HG02970 (cell line): ENCODE measurements around the gene HIRIP3.

Experiments used
- ATAC-seq: cut with Tn5 transposase; IDR thresholded peaks from one replicate; pipeline ENCODE4 v1.9.1; 2021; ENCODE audit warnings: mild to moderate bottlenecking, moderate library complexity, moderate number of reproducible peaks; ENCODE audit not compliant: unreplicated experiment, low FRiP score

The HIRIP3 gene

DNA sequence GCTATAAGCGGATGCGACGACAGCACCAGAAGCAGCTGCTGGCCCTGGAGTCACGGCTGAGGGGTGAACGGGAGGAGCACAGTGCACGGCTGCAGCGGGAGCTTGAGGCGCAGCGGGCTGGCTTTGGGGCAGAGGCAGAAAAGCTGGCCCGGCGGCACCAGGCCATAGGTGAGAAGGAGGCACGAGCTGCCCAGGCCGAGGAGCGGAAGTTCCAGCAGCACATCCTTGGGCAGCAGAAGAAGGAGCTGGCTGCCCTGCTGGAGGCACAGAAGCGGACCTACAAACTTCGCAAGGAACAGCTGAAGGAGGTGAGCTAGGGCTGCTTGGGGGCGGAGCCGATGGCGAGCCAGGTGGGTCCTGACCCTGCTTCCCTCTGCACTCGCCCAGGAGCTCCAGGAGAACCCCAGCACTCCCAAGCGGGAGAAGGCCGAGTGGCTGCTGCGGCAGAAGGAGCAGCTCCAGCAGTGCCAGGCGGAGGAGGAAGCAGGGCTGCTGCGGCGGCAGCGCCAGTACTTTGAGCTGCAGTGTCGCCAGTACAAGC is 10.1 kb downstream of the HIRIP3 start:
- no peak for ATAC-seq

DNA sequence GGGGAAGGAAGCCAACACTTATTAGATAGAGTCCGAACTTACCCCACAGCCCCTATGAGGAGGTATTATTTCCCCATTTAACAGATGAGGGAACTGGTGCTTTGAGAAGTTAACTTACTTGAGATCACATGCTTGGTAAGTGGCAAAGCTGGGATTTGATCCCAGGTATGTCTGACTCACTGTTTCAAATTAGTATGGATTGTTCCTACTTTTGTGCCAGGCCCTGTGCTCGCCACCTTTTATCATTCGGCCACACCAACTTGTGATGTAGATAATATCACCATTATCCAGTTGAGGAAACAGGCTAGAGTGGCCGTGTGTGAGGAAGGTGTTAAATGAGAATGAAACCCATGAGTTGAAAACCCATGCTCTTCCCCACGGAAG is 10.7 kb downstream of the HIRIP3 start:
- no peak for ATAC-seq

DNA sequence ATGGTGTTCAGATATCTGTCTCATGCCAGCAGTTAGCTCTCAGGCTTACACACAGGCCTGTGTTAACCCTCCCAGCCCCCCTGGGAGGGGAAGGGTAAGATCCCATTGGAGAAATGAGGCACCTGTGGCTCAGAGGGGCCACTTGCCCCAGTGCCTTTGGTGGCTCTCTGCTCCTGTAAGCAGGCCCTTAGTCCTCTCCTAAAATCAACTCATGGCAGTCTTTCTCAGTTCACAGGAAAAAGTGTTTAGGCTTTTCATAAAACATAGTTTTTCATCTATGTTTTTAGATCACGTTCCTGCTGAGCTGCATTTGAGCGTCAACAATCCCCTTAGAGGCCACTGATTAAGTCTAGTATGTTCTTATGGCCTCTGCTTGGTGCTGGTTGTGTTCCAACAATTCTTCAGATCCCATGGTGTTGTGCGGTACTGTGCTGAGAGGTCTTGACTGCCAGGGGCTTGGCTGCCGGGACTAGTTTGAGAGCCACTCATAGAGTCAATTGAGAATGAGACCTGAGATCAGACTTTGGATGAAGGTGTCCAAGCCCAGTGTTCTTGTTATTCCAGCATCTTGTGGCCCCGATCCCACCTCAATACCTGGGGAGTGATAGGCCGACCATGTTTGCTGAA is 11.2 kb downstream of the HIRIP3 start:
- no peak for ATAC-seq

DNA sequence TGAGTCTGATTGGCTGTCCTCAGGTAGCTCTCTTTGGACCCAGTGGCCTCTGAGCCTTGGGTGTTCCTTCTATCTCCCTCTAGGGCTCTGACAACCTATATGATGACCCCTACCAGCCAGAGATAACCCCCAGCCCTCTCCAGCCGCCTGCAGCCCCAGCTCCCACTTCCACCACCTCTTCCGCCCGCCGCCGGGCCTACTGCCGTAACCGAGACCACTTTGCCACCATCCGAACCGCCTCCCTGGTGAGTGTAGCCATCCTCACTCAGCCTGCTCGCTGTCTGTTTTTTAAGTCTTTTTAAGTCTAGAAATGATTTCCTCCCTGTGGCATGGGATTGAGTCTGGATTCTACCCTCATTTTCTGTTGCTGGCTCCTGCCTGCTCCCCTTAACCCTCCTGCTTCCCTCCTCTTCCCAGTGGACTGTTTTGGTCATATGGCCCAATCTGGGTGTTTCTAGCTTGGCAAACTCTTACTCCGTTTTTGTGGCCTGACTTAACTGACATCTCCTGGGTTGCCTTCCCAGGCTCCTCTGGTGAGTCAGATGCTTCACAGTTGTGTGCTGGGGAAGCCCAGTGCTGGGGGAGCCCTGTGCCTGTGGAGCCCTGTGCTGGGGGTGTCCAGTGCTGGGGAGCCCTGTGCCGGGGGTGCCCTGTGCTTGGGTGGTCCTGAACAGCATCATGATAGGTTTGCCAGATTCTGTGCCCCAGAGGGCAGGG is 11.8 kb downstream of the HIRIP3 start:
- no peak for ATAC-seq

DNA sequence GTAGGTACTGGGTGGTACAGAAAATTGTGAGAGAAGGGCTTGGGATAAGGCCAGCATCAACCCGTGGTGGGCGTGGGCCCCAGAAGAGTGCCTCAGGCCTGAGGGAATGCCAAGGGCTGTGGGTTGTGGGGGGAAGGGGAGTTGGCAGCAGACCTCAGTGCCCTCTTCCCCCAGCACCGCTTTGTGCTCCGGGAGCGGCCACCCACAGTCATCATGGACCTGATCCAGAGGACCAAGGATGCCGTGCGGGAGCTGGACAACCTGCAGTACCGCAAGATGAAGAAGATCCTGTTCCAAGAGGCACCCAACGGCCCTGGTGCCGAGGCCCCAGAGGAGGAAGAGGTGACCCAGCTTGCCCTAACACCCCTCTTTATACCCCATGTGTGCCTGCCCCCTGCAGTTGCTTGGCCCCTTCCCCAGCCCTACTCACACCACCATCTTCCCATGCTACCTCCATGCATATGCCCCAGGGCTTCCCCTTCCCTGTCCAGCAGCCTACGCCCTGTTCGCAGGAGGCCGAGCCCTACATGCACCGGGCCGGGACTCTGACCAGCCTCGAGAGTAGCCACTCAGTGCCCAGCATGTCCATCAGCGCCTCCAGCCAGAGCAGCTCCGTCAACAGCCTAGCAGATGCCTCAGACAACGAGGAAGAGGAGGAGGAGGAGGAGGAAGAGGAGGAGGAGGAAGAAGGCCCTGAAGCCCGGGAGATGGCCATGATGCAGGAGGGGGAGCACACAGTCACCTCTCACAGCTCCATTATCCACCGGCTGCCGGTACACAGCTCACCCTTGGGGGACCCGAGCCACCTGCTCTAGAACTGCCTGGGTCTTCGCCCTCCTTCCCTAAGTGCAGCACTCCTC is 12.6 kb downstream of the HIRIP3 start:
- no peak for ATAC-seq

DNA sequence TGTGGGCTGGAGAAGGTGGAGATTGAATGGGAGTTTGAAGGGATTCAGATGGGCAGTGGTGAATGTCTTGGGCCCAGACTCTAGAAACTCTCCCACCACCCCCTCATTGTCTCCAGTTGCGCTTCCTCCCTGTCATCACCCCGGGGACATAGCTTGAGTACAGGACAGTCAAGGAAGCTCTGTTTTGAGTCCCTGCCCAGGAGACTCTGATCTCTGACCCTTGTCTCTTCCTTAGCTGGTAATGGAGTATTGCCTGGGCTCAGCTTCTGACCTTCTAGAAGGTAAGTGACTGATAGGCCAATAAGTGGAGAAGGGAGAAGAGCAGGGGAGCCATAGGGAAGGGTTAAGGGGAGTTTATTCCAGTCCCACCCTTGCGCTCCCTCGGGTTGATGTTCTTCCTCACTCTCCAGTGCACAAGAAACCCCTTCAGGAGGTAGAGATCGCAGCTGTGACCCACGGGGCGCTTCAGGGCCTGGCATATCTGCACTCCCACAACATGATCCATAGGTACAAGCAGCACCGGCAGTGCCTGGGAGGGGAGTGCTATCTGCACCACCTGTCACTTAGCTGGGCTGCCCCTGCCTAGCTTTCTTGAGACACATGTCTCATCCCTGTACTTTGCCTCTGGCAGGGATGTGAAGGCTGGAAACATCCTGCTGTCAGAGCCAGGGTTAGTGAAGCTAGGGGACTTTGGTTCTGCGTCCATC is 16.7 kb downstream of the HIRIP3 start:
- ATAC-seq, result no peak

DNA sequence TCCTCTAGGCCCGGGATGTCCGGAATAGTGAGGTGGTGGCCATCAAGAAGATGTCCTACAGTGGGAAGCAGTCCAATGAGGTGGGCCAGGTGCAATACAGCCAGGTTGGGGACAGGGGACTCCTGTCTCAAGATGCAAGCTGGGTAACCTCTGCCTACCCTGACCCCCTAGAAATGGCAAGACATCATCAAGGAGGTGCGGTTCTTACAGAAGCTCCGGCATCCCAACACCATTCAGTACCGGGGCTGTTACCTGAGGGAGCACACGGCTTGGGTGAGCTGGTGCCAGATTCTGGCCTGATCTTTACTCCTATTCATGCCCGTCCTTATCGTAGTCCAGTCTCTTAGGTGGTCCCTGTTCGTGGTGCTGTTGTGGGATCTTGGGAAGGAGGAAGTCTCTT is 17.3 kb downstream of the HIRIP3 start:
- ATAC-seq, result no peak

DNA sequence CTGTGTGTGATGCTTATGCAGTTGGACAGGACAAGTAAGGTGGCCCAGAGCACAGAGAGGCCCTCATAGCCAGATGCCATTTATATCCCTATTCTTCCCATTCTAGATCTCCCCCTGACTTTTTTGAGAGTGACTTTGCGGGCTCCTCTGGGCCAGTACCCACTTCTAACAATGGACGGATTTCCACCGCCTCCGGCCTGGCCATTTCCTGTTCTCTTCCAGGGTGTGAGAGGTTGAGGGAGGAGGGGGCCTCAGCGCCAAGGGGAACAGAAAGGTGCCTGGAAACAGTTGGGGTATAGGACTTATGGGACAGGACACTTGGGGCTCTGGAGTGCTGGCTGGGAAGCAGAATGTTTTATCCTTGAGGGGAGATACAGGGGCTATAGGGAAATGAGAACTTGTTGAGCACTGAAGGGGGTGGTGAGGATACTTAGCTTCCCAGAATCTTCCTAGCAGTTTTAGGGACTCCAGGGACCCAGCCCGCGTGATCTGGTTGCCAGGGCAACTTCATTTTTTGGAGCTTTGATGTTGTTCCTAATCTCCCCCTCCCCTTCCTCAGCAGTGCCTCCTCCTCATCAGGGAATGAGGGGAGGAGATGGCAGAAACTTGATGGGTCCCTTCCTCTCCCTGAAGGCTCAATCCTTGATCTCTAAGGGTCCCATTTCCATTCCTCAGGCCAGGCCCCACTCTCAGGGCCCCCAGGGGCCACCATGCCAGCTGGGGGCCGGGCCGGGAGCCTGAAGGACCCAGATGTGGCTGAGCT is 18.2 kb downstream of the HIRIP3 start:
- ATAC-seq, result no peak

DNA sequence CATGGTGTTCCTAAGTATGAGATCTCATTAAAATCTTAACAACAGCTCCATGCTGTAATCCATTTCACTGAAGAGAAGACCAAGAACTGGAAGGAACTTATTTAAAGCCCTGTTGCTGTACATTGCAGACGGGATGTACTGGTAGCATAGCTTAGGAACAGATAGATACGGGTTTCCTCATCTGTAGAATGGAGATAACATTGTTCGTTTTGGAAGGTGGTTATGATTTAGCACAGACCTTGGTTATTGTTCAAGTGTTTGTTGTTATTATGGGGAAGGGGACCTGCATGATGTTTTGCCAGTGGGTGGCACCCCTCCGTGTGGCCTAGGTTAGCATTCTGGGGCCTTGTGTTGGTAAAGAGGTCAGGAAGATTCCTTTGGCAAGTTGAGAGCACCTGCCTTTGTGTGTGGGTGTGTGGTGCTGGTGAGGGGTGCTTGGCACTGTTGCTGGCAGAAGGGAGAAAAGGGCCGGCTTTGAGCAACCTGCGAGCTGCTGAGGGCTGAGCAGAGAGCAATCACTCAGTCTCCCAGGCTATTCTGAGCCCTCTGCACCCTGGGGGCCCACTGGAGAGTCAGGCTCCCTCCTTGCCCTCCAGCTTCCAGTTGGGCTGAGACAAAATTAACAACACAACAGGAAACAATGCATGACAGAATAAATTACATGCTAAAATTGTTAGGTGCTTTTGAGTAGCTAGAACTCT is 19.5 kb downstream of the HIRIP3 start:
- ATAC-seq, result no peak

DNA sequence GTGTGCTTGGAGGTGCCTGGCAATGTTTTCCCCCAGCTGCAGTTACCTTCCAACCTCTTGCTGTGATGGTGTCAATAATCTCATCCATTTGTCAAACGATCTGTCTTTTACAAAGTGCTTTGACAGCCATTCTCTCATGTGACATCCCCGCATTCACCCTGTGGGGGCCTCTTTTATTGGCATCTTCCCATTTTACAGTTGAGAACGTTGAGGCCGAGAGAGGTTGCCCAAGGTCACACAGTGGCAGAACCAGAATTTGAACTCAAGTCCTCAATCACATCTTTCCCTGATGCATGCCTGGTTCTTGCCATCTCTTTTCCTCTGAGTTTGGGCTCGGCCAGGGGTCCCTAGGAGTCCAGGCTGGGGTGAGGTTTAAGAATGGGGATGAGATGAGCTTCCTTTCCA is 20.3 kb downstream of the HIRIP3 start:
- ATAC-seq, result no peak

DNA sequence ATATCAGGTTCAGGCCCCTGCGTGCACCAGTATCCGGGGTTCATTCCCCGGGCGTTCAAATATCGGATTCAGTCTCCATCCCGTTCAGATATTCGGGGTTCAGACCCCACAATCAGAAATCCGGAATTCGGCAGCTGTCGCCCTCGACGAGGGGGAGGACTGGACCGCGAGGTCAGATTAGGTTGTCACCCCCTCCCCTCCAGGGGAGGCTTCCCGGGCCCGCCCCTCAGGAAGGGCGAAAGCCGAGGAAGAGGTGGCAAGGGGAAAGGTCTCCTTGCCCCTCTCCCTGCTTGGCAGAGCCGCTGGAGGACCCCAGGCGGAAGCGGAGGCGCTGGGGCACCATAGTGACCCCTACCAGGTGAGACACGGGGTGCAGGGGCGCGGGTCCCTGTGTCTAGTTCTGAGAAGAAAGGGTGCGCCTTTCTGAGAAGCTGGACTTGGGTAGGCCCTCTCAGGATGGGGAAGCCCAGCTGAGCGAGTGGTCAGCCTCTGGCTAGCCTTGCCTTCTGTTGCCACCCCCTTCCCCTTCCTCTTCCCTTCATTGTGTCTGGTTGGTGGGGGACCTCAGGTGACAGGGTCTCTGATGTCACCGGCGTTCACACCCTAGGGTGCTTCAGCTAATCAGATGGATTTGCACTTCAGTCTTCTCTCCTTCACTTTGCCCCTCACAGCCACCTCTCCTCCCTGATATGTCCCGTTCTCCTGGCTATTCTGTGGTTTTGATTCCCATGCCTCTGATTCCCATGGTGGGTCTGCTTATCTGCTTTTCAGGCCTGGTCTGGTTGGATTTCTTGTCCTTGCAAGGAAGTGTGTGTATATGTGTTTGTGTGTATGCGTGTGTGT is 20.9 kb downstream of the HIRIP3 start:
- no peak for ATAC-seq

DNA sequence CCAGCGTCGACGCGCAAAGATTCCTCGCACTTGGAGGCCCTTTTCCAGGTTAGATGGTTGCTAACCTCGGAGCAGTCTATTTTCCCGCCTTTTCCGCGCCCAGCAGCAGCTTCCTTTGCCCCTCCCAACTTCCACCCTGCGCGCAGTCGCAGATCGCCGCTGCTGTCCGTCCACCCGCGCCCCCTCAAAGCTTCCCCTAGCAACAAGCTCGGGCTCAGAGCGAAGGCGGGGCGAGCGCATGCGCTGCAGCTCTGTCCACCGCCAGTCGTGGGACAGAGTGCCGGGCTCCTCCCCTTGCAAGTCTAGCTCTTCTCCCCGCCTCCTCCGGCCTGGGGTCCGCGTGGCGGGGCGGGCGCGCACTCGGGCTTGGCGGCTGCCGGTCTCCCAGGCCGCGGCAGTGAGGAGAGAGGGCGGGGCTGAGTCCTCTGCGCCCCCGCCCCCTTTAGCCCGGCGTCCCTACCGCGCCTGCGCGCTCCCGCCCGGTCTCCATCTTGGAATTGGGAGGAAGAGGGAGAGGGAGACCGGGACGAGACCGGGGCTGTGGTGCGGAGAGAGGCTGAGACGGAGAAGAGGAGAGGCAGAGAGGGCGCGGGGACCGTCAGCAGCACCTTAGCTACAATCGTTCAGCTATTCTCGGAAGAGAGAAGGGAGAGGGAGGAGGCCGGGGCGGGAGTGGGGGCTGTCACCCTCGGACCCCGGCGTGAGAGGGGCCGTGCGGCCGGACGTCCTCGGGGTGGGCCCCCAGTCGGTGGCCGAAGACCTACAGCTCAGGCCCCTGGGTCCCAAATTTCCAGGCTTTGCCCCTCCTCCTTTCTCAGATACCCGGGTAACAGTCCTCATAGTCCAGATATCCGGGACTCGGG is 21.8 kb downstream of the HIRIP3 start, which contains the start of gene TAOK2:
Gene TAOK2, plus strand, starts transcription at position 485 of the 863 bp plus-strand sequence. CDS start 3,905 bp downstream, outside the sequence.
- ATAC-seq, result peak; percentile 97

DNA sequence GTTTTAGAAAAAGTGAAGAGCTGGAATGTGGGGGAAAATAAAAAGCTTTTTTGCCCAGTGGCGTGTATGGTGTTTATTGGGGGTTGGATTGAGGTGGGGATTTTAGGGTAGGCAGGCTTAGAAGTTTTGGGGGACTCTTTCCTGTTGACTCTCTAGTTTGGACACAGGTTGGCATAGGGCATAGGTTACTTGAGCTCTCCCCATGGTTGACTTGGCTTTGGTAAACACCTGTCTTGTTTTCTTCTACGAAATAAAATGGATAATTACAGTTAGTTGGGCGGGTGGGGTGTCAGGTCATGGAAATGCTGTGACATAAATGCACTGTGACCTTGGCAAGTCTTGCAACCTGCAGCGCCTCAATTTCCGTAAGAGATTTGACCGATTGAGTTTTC is 22.4 kb downstream of the HIRIP3 start:
- ATAC-seq, result no peak

DNA sequence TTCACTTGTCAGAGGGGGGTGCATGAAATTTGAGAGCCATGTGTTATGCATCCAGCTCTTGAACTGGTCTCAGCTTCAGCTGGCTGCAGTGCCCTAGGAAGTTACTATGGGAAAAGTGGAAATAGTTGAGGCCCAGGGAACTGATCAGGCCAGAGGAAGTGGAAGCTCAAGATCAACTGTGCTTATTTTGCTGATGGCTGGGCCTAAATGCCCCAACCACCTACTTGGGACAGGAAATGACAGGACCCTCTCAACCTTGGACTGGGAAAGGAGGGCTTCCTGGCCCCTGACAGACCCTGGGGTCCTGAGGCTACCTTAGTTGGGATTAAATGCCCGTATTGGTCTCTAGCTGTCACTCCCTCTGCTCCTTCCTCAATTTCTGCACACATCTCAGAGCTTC is 22.9 kb downstream of the HIRIP3 start:
- ATAC-seq, result no peak

DNA sequence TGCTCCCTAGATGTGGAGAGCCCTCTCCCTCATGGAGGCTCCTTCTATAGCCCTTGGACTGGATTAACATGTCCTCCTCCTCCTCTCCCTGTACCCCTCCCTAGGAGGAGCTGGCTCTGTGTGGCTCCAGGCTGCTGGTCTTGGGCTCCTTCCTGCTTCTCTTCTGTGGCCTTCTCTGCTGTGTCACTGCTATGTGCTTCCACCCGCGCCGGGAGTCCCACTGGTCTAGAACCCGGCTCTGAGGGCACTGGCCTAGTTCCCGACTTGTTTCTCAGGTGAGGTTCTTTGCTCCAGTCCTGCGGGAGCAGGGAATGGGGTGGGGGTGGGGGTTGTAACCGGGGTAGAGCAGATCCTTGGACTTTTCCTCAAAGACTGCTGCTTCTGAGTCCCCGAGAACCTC is 24.1 kb downstream of the HIRIP3 start:
- no peak for ATAC-seq

DNA sequence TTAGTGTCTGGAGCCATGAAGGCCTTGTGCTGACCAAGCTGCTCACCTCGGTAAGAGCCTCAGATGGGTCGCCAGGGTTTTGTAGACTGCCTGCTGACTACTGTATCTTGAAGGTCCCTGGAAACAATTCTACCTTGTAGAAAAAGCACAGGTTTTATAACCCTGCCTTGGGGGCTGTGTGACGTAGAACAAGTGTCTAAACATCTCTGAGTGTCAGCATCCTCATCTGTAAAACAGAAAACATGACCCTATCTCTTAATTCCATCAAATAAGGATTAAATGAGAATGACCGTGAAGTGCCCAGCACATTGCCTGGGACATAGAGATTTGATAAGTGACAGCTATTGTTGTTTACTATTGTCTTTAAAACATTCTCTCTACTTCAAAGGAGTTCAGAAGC is 27.2 kb downstream of the HIRIP3 start:
- ATAC-seq, result no peak

DNA sequence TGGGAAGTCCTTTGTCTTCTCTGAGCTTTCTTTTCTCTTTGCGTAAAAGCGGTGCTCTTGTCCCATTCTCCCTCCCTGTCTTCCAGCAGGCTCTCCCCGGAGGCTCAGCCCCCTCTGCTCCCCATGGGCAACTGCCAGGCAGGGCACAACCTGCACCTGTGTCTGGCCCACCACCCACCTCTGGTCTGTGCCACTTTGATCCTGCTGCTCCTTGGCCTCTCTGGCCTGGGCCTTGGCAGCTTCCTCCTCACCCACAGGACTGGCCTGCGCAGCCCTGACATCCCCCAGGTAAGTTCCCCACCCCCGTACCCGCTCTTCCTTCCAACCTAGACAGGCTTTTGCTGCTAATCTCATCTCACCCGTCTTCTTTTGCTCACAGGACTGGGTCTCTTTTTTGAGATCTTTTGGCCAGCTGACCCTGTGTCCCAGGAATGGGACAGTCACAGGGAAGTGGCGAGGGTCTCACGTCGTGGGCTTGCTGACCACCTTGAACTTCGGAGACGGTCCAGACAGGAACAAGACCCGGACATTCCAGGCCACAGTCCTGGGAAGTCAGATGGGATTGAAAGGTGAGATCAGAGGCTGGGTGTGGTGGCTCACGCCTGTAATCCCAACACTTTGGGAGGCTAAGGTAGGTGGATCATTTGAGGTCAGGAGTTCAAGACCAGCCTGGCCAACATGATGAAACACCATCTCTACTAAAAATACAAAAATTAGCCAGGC is 32.2 kb downstream of the HIRIP3 start:
- ATAC-seq, result no peak
